MM.1S (cell line): Measurements from ENCODE around the gene CACNG4.

ENCODE experiments used
- DNase-seq: peaks from one replicate; pipeline ENCODE4 v3.0.0-alpha.2; 2015
- H2AFZ ChIP-seq: fragments of 300-600 bp; sonication (generic); 2 replicates; pipeline ENCODE4 v1.6.0; 2016; ENCODE audit warnings: antibody characterized with exemption, low read length
- H3F3A ChIP-seq: fragments of 300-600 bp; sonication (generic); 2 replicates; pipeline ENCODE4 v1.6.1; 2016; ENCODE audit warnings: mild to moderate bottlenecking, antibody characterized with exemption, low read length, moderate library complexity, mixed read lengths; ENCODE audit not compliant: insufficient read depth
- H3K27ac ChIP-seq: fragments of 300-600 bp; sonication (generic); 2 replicates; pipeline ENCODE4 v1.5.1; 2016; ENCODE audit warnings: mild to moderate bottlenecking, low read length
- H3K27me3 ChIP-seq: fragments of 300-600 bp; sonication (generic); replicated peaks from 2 replicates; pipeline ENCODE4 v1.6.0; 2016; ENCODE audit warnings: low read length; ENCODE audit not compliant: insufficient read depth
- H3K36me3 ChIP-seq: fragments of 300-600 bp; sonication (generic); replicated peaks from 2 replicates; pipeline ENCODE4 v1.6.1; 2016; ENCODE audit warnings: mild to moderate bottlenecking, low read length, mixed read lengths; ENCODE audit not compliant: insufficient read depth
- H3K4me1 ChIP-seq: fragments of 300-600 bp; sonication (generic); 2 replicates; pipeline ENCODE4 v1.6.1; 2016; ENCODE audit warnings: low read length, mixed read lengths
- H3K4me2 ChIP-seq: fragments of 300-600 bp; sonication (generic); 2 replicates; pipeline ENCODE4 v1.6.0; 2016; ENCODE audit warnings: low read depth, low read length
- H3K4me3 ChIP-seq: fragments of 300-600 bp; sonication (generic); 2 replicates; pipeline ENCODE4 v1.5.1; 2016; ENCODE audit warnings: low read length, mixed read lengths
- H3K79me2 ChIP-seq: fragments of 300-600 bp; sonication (generic); 2 replicates; pipeline ENCODE4 v1.6.1; 2016; ENCODE audit warnings: mixed run types, low read length, mixed read lengths
- H3K9ac ChIP-seq: fragments of 300-600 bp; sonication (generic); 2 replicates; pipeline ENCODE4 v1.6.1; 2016; ENCODE audit warnings: low read length, mixed read lengths
- H3K9me2 ChIP-seq: fragments of 300-600 bp; sonication (generic); replicated peaks from 2 replicates; pipeline ENCODE4 v1.6.1; 2016; ENCODE audit warnings: mild to moderate bottlenecking, low read length, mixed read lengths; ENCODE audit not compliant: insufficient read depth
- H3K9me3 ChIP-seq: fragments of 300-600 bp; sonication (generic); replicated peaks from 2 replicates; pipeline ENCODE4 v1.6.1; 2016; ENCODE audit warnings: mild to moderate bottlenecking, low read length, mixed read lengths; ENCODE audit not compliant: insufficient read depth
- H4K20me1 ChIP-seq: fragments of 300-600 bp; sonication (generic); 2 replicates; pipeline ENCODE4 v1.6.1; 2016; ENCODE audit warnings: mild to moderate bottlenecking, low read length, moderate library complexity, mixed read lengths; ENCODE audit not compliant: insufficient read depth
- CTCF ChIP-seq: fragments of 300-600 bp; sonication (generic); IDR thresholded peaks from 2 replicates; pipeline ENCODE4 v1.5.1; 2016; ENCODE audit warnings: antibody characterized with exemption, low read length, mixed read lengths
- EZH2 ChIP-seq: fragments of 300-600 bp; sonication (generic); optimal IDR thresholded peaks from 2 replicates; pipeline ENCODE3; 2017; ENCODE audit warnings: low read depth, mild to moderate bottlenecking, antibody characterized with exemption, low read length, mixed read lengths
- EZH2phosphoT487 ChIP-seq: fragments of 300-600 bp; sonication (generic); IDR thresholded peaks from 2 replicates; pipeline ENCODE4 v1.6.1; 2018; ENCODE audit warnings: antibody characterized with exemption, low read length

CACNG4 gene

GRCh38 chr17:66950886-66951604 is 13.5 kb upstream of the CACNG4 start:
- H3K9me3 ChIP-seq, result no peaks in the 10 kb centered on the region
- no peak for DNase-seq
- no peak overlapping the region for H3K4me2 ChIP-seq
- TF ChIP-seq CTCF (no peak), EZH2phosphoT487 (no peak), EZH2 (no peak)
- no peak overlapping the region for H3K4me3 ChIP-seq
- no peaks in the 10 kb centered on the region for H4K20me1 ChIP-seq
- no peaks in the 10 kb centered on the region for H3K79me2 ChIP-seq
- no peaks in the 10 kb centered on the region for H3K9me2 ChIP-seq
- no peak overlapping the region for H3K27ac ChIP-seq
- no peaks in the 10 kb centered on the region for H3K4me1 ChIP-seq
- no peak overlapping the region for H2AFZ ChIP-seq
- H3F3A ChIP-seq, result no peaks in the 10 kb centered on the region
- H3K9ac ChIP-seq, result no peak overlapping the region
- H3K36me3 ChIP-seq, result no peaks in the 10 kb centered on the region
- peaks cover 2% of the 10 kb centered on the region; the same call in 1 of the 2 replicates for H3K27me3 ChIP-seq

GRCh38 chr17:66951605-66951953 is 12.9 kb upstream of the CACNG4 start:
- Histone ChIP-seq H3K4me2 (no peak overlapping the region), H3K79me2 (no peaks in the 10 kb centered on the region), H3F3A (no peaks in the 10 kb centered on the region), H3K4me3 (no peak overlapping the region), H3K9me3 (no peaks in the 10 kb centered on the region), H3K27ac (no peak overlapping the region), H3K9me2 (no peaks in the 10 kb centered on the region), H3K27me3 (no peaks in the 10 kb centered on the region; the same call in 1 of the 2 replicates), H3K9ac (no peak overlapping the region), H2AFZ (no peak overlapping the region), H3K4me1 (no peaks in the 10 kb centered on the region), H3K36me3 (no peaks in the 10 kb centered on the region), H4K20me1 (no peaks in the 10 kb centered on the region)
- DNase-seq, result no peak
- TF ChIP-seq EZH2, result no peak
- no peak for TF ChIP-seq CTCF
- no peak for TF ChIP-seq EZH2phosphoT487

GRCh38 chr17:66952031-66952524 is 12.4 kb upstream of the CACNG4 start:
- H3K79me2 ChIP-seq, result no peaks in the 10 kb centered on the region
- no peaks in the 10 kb centered on the region for H4K20me1 ChIP-seq
- H3F3A ChIP-seq, result no peaks in the 10 kb centered on the region
- no peaks in the 10 kb centered on the region; the same call in 1 of the 2 replicates for H3K27me3 ChIP-seq
- H3K4me2 ChIP-seq, result no peak overlapping the region
- H3K4me1 ChIP-seq, result no peaks in the 10 kb centered on the region
- no peak for DNase-seq
- H3K27ac ChIP-seq, result no peak overlapping the region
- no peaks in the 10 kb centered on the region for H3K36me3 ChIP-seq
- H3K4me3 ChIP-seq, result no peak overlapping the region
- H3K9me3 ChIP-seq, result no peaks in the 10 kb centered on the region
- no peak overlapping the region for H2AFZ ChIP-seq
- no peak overlapping the region for H3K9ac ChIP-seq
- TF ChIP-seq CTCF (no peak), EZH2 (no peak), EZH2phosphoT487 (no peak)
- H3K9me2 ChIP-seq, result no peaks in the 10 kb centered on the region
